HL-60 (cell line): ENCODE results near the gene CPED1.

Experiments
- CTCF ChIP-seq: IDR thresholded peaks from one replicate; pipeline ENCODE4 v1.5.1; 2011; ENCODE audit warnings: low read length, control low read depth, inconsistent platforms; ENCODE audit not compliant: insufficient read depth
- POLR2AphosphoS5 ChIP-seq: IDR thresholded peaks from 2 replicates; pipeline ENCODE4 v1.6.1; 2012; ENCODE audit warnings: low read depth
- REST ChIP-seq: IDR thresholded peaks from 2 replicates; pipeline ENCODE4 v1.6.1; 2012; ENCODE audit warnings: low read depth; ENCODE audit not compliant: insufficient replicate concordance

- TF ChIP-seq CTCF (no peak), REST (no peak), POLR2AphosphoS5 (no peak)
Measured at GRCh38 chr7:121266307-121266894, 277.9 kb downstream of the CPED1 start.
